GM12872 (cell line): ENCODE results near the gene PHETA1.

Experiments
- TF ChIP-seq, protein P1 (sequence below): IDR thresholded peaks from 3 replicates; pipeline ENCODE4 v1.5.1; 2011; ENCODE audit warnings: low read depth, mild to moderate bottlenecking, low read length, moderate library complexity; ENCODE audit not compliant: insufficient read depth

PHETA1 gene

DNA sequence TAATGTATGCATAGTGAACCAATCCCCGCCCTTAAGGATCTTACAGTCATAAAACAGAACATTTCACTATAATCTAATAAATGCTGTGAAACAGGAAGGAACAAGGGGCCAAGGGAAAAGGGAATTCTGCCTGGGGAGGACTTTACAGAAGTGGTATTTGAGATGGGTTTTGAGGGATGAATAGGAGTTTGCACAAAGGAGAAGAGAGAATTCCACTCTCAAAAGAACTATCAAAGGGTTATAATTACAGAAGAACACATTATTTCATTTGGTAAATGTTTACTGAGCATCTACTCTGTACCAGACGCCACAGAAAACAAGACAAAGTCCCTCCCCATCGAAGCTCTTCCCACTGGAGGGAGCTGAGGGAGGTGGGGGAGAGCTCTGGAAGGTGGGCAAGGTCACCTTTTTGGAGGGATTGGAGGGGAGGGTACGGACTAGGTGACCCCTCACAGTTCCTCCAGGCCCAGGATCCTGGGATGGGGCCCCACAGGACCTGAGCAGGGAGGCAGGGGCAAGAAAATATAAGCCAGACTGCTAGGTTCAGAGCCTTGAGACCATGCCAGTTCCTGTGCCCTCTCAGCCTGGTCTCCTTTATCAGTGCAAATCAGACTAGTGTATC lies 24.5 kb downstream of the PHETA1 start:
- TF ChIP-seq, protein P1, sequence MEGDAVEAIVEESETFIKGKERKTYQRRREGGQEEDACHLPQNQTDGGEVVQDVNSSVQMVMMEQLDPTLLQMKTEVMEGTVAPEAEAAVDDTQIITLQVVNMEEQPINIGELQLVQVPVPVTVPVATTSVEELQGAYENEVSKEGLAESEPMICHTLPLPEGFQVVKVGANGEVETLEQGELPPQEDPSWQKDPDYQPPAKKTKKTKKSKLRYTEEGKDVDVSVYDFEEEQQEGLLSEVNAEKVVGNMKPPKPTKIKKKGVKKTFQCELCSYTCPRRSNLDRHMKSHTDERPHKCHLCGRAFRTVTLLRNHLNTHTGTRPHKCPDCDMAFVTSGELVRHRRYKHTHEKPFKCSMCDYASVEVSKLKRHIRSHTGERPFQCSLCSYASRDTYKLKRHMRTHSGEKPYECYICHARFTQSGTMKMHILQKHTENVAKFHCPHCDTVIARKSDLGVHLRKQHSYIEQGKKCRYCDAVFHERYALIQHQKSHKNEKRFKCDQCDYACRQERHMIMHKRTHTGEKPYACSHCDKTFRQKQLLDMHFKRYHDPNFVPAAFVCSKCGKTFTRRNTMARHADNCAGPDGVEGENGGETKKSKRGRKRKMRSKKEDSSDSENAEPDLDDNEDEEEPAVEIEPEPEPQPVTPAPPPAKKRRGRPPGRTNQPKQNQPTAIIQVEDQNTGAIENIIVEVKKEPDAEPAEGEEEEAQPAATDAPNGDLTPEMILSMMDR, result no peak

DNA sequence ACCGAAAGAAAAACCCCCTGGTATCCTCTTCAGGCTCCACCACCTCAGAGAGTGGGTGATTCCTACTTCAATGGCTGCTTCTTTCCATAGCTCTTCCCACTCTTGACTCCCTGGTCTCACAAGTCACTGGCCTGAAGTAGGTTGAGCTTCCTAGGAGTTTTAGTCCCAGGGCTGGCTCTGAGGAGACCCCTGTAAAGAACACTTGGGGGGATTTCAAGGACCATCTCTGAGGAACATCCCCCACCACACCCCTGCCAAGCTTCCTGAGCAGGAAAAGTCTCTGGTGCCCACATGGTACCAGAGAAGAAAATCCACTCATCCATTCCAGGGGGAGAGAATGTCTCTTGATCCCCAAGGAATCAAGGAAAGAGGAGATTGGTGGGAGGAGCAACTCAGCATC lies 25.7 kb downstream of the PHETA1 start:
- TF ChIP-seq, protein P1, result no peak

DNA sequence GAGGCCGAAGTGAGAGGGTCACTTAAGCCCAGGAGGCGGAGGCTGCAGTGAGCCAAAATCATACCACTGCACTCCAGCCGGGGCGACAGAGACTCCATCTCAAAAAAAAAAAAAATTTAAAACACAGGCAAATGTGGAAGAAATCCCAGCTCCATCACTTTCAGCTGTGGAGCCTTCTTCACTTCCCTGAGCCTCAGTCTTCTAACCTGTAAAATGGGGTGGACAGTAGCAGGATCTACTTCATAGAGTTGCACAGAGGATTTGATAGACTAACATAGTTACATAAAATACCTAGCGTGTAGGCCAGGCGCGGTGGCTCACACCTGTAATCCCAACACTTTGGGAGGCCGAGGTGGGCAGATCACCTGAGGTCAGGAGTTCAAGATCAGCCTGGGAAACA lies 26.5 kb downstream of the PHETA1 start:
- TF ChIP-seq, protein P1, result no peak

- TF ChIP-seq, protein P1, result no peak
These were observed 27.3 kb downstream of the PHETA1 start for GRCh38 chr12:111341426-111342065.

DNA sequence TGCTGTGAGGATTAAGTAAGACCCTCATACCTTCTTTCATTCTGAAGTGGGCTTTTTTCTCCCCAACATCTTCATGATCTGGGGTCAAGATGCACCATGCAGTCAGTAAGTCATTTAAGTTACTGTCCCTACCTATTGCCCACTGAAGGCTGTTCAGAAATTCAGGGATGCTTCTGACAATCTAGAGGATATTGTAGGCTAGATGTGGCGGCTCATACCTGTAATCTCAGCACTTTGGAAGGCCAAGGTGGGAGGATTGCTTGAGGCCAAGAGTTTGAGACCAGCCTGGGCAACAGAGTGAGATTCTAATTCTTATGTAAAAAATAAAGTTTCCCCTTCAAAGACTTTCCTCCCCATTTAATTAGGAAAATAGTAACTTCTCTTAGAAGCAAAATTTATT lies 28.7 kb downstream of the PHETA1 start:
- TF ChIP-seq, protein P1, result no peak

DNA sequence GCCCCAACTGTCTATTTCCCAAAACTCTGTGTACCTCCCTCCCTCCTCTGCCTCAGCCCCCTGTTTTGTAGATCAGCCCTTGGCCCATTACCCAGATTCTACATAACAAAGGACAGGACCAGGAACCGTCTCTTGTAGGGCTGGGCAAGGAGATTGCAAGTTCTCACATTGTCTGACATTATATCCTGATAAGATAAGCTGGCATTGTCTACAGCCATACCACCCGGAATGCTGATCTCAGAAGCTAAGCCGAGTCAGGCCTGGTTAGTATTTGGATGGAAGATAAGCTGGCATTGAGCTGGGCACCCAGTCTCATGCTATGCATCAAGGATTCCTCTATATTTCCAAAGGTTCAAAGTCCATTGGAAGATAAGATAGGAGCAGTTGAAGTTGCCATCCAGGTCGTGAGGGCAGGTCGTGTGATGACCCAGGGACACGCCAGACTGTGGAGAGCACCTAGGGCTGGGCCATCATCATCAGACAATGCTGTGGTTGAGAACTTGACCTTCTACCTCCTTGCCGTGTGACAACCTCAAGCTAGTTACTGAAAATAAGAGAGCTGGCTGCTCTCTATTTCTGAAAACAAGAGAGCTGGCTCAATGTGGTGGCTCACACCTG lies 29.5 kb downstream of the PHETA1 start:
- TF ChIP-seq, protein P1, result no peak

DNA sequence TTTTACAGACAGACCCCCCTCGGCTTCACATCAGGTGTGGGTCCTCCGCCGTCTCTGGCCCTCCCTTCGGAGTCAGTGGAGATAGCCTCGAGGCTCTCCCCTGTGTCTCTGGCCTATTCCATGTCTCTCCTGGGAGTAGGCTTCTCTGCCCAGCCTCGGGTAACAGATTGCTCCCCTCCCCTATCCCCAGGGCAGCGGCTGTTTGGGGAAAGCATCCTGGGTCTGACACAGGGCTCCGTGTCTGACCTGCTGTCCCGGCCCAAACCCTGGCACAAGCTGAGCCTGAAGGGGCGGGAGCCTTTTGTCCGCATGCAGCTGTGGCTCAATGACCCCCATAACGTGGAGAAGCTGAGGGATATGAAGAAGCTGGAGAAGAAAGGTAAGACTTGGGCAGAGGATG lies 30.8 kb downstream of the PHETA1 start:
- TF ChIP-seq, protein P1, result no peak
